ENCODE data around the gene VDR.

Gene VDR

DNA sequence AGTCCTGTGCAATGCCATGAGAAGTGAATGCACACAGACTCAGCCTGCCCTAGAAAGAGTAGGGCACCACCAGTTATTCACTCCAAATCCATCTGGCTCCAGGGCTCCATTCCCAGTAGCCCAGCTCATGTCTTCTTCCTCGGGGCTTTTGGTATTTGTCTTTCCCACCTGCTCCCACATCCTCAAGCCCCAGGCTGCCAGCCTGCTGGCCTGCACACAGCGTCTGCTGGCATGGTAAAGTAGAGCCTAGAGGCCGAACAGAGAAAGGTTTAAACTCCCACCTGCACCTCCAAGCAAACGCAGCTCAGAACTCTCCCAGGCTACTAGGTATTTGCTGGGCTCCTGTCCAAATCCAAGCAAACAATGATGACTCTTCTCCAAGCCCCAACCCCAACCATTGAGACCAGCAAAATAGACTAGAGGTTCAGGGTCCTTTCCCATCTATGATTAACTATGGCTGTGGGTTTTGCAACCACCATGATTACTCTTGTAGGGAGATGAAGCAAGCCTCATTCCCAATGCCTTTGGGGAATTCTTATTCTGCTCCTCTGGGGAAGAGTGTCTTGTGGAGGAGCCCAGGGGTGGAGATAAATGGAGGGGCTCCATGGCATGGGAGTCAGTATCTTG, 5.2 kb upstream of the VDR start:
- DNase-seq = no peak
- no peak for TF ChIP-seq POLR2A (IDR thresholded peaks at IDR 0.05; ENCODE audit: low read length)
- TF ChIP-seq GATA1 (IDR thresholded peaks at IDR 0.05; ENCODE audit: low read depth, low read length) = no peak

DNA sequence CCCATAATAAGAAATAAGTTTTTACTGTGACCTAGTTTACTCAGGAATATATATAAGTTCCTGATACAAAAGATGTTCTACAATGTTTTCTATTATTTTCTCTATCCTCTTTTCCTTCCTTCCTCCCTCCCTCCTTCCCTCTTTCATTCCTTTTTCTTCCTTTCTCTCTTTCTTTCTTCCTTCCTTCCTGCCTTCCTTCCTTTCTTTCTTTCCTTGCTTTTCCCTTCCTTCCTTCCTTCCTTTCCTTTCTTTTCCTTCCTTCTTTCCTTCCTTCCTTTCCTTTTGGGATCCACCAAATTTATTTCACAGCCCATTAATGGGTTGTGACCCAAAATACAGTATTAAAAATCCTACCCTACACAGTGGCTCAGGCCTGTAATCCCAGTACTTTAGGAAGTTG, 3.9 kb upstream of the VDR start:
- no peak for TF ChIP-seq GATA1 (IDR thresholded peaks at IDR 0.05; ENCODE audit: low read depth, low read length)
- no peak for TF ChIP-seq POLR2A (IDR thresholded peaks at IDR 0.05; ENCODE audit: low read length)
- DNase-seq = no peak

DNA sequence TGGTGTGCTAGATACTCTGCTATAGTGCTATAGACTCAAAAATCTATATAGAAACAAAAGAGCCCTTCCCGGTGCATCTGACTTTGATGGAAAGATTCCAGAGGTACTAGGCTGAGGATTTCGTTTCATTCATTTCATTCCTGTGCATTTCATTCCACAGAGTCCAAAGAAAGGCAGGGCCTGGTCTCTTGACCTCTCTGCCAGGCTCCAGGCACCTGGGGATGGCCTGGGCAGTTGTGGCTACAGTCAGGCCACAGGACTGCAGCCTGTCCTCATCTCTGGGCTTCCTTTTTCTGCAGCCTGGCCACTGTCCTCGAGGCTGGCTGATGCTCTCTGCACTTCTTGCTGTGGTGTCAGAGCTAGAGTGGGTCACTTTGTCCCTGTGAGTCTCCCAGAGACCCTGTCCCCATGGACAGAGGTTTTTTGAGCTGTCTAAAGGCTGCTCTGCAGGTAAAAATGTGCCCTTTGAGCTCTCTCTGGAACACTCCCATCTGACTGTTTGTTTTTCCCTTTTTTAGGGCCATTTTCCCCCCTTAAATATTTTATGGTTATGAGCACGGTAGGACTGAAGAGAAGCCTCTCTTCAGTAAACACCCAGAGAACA, 3.2 kb upstream of the VDR start:
- DNase-seq = no peak
- no peak for TF ChIP-seq GATA1 (IDR thresholded peaks at IDR 0.05; ENCODE audit: low read depth, low read length)
- TF ChIP-seq POLR2A (IDR thresholded peaks at IDR 0.05; ENCODE audit: low read length) = no peak

DNA sequence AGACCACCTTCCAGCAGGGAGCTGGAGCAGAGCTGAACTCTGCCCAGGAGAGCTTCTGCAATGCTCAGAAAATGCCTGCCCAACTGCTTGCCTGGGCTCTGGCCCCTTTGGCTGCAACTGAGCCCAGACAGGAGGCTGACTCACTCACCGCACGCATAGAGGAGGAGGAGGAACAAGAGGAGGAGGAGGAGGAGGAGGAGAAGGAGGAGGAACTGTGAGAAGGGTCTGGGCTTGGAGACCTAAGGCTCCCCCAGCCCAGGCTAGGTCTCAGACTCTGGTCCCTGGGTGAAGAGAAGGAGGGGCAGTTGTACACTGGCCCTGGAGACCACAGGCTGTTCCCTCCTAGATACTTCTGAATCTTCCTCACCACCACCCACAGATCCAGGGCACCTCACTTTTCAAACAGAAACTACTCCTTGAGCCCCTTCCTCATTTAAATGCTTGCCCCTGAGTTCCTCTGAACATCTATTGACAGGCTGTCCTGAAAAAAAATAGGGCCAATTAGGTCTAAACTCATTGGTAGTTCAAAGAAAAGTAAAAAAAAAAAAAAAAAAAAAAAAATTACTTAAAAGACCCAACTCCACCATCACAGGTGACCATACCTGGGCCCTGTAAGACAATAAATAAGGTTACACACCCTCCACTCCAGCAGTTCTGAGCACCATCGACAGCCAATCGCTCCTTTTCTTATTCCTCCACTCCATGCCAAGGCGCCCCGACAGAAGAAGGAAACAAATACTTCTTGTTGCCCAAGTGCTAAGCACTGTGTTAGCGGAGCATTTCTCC, 674 bp downstream of the VDR start:
- peak in 1 of 2 experiments; percentile 34 for DNase-seq
- TF ChIP-seq GATA1 (IDR thresholded peaks at IDR 0.05; ENCODE audit: low read depth, low read length) (no peak), POLR2A (IDR thresholded peaks at IDR 0.05; ENCODE audit: low read length) (no peak)

DNA sequence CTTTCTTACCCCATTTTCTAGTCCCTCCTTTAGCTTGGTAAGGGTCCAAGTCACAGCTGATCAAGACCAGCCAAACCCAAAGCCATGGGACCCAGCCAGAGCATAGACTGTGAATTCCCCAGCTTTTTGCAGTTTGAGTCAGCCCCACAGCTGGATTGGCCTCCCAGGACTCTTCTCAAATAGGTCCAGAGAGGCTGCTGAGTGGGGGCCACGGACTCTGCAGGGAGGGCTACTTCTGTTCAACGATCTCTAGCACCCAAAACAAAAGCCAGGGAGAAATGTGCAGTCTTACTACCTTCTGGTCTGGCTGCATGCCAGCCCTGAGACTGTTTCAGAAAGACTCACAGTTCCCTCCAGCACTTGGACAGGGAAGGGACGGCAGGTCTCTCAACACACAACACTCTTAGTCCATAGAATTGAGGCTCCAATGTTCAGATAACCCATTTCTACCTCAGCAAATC, 1.6 kb downstream of the VDR start:
- TF ChIP-seq GATA1 (IDR thresholded peaks at IDR 0.05; ENCODE audit: low read depth, low read length) (no peak), POLR2A (IDR thresholded peaks at IDR 0.05; ENCODE audit: low read length) (no peak)
- DNase-seq = peak in 1 of 2 experiments; percentile 8

DNA sequence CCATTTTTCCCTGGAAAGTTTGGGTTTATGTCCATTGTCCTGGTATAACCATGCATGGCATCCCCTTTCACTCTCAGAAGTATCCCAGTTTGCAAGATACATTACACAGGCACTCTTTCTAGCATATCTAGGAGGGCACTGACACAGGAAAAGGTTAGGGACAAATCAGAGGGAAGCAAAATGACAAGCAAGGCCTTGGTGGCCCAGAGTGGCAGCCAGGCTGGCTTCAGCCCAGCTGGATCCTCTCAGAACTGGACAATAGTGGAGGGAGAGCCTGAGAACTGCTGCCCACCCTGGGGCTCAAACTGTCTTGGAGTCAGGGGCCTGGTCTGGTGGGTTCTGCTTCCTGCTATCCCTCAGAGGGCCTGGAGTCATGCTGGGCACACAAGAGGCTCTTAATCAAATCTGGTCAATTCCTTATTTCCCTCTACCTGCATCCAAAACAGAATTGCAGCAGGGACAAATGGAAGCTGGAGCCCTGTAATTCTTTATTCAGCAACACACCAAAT, 2.6 kb downstream of the VDR start:
- TF ChIP-seq GATA1 (IDR thresholded peaks at IDR 0.05; ENCODE audit: low read depth, low read length) = no peak
- TF ChIP-seq POLR2A (IDR thresholded peaks at IDR 0.05; ENCODE audit: low read length) = no peak
- DNase-seq = no peak

DNA sequence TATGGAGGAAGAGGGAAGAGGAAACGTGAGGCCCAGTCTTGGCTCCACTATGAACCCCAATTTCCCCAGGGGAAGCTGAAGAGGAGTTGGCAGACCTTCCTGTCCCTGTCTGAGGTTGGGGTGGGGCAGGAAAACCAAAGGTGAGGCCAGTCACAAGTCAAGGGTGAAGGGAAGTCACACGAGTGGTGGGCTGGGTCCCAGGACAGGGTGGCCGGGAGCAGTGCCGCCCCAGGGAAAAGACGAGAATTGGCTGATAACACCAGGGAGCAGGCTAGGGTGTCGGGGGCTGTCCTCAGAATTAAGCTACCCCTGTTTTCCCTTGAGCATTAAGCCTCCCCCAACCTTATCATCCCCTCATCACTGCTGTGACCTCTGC, 3.1 kb downstream of the VDR start:
- TF ChIP-seq GATA1 (IDR thresholded peaks at IDR 0.05; ENCODE audit: low read depth, low read length) = no peak
- no peak for TF ChIP-seq POLR2A (IDR thresholded peaks at IDR 0.05; ENCODE audit: low read length)
- no peak for DNase-seq

DNA sequence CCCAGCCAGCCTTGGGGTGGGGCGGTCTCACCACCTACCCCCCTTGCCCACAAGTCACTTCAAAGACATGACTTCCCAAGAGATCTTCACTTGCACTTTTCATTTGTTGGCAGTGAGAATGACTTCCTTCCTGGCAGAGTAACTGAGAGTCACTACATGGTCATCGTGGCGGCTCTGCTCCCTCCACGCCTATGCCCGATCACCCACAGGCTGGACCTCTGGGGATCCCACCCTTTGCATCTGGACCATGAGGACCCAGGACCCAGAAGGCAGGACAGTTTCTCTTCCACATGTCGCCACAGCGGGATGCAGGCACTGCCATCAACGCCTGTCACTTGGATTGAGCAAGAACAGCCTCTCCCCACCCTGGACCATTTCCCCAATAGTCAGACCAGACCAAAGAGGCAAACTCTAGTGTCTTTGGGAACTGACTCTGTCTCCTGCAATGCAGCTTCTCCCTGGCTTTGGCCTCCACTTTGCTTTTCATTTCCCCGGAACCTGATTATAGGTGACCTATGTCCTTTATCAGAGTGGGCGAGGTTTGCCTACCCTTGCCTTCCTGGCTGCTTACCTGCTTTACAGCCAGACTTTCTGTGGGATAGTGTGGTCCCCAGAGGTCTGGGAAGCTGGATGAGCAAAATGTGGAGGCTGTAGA, 3.6 kb downstream of the VDR start:
- no peak for DNase-seq
- TF ChIP-seq POLR2A (IDR thresholded peaks at IDR 0.05; ENCODE audit: low read length) = no peak
- no peak for TF ChIP-seq GATA1 (IDR thresholded peaks at IDR 0.05; ENCODE audit: low read depth, low read length)

DNA sequence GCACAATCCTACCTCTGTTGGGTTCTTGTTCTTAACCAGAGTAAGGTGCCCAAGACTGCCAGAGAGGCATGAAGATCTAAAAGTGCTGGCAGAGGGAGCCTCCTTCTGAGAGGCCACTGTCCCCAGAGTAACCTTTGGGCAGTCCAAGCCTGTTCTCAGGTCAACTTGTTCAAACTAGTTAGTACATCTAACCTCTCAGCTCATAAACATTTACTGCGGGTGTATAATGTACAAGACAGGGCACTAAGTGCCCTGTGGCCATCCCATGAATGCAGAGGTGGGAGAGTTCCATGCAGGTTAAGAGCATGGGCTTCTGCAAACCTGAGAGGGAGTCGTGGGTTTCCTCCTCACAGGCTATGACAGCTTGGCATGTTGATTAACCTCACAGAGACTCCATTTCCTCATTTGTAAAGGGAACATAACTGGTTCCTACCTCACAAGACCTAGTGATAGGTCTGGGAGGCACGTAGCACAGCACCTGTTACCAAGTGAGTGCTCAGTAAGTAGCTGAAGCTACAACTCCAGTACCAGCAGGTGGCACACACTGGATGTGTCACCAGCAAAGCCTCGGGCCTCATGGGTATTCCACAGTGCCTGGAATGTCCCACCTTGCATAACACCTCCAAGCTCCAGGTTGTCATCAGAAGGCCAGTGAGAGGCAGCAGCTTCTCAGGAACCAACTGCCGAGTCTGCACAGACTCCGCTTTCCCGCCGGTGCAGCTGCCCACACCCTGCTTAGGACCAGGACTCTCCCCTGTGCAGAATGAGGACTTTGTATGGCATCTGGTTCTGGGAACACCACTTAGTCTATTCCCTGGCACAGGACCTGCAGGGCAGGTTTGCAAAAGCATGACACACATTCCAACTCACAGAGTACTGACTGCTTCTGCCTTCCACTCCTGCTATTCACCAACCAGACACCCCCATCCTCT, 4.4 kb downstream of the VDR start:
- no peak for DNase-seq
- TF ChIP-seq GATA1 (IDR thresholded peaks at IDR 0.05; ENCODE audit: low read depth, low read length) (no peak), POLR2A (IDR thresholded peaks at IDR 0.05; ENCODE audit: low read length) (no peak)

DNA sequence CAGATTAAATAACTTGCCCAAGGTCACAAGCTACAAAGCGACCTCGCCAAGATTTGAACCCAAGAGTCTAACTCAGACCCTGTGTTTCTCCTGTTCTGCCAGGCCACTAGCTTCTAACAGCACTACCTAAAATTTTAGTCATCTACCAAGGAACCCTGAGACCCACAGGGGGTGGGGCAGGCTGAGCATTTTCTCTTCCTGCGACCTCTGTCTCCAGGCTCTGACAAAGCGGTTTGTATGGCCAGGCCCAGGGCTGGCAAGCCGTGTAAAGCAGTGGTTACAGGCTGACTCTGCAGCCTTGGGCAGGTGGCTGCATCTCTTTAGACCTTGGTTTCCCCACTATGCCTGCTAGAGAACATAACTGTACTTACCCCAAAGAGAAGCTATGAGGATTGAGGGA, 5.3 kb downstream of the VDR start:
- TF ChIP-seq POLR2A (IDR thresholded peaks at IDR 0.05; ENCODE audit: low read length) (no peak), GATA1 (IDR thresholded peaks at IDR 0.05; ENCODE audit: low read depth, low read length) (no peak)

DNA sequence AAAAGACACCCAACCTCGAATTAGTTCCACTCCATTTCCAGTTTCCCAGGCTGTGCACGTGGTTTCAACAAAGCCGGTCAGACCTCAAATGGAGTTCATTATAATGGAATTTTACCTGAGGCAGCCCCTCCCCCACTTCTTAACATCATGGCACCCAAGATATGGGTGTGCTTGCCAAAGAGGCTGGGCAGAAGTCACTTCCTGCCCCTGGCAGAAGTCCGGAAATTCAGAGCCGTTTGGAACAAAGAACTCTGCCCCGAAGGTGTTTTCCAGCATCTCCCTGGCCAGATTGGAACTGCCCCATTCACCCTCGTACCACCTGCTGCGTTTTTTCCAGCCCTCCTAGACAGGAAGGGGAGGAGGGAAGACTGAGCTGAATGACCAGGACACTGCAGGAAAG, 8.2 kb downstream of the VDR start:
- no peak for TF ChIP-seq POLR2A (IDR thresholded peaks at IDR 0.05; ENCODE audit: low read length)
- no peak for TF ChIP-seq GATA1 (IDR thresholded peaks at IDR 0.05; ENCODE audit: low read depth, low read length)
- DNase-seq = no peak

More for the DNA sequence above, 5.3 kb downstream of the VDR start:
- no peak for DNase-seq

DNA sequence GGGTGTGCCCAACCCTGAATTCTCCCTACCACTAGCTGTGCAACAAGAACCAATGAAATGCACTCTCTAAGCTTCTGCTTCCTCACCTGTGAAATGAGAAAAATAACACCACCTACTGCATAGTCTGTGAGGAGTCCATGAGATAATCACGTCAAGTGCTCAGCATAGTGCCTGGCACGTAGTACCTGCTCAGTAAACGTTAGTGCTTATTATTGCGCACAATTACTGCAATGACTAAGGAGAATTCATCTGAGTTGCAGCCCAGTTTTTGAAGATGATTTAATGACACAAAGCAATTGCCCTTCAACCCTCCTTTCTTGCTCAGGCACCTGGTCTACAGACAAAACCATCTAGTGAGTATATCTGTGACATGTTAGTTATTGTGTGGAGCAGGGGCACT, 8.8 kb downstream of the VDR start:
- no peak for DNase-seq
- TF ChIP-seq POLR2A (IDR thresholded peaks at IDR 0.05; ENCODE audit: low read length) (no peak), GATA1 (IDR thresholded peaks at IDR 0.05; ENCODE audit: low read depth, low read length) (no peak)

DNA sequence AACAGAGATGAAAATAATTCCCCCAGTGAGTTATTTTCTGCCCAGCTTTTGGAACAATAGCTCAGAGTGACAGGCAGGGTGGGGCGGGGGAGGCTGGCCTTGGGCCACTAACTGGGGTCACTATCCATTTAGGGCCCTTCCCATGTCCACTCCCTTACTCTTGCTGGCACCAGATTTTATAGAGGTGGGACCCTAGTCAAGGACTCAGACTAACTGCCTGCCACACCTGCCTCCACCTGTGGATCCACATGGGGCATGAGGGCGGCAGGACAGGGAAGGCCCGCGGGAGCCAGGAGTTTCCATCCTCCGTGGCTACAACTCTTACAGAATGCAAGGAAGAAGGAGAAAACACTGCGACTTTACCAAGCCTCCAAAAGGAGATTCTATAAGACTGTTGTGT, 10.1 kb downstream of the VDR start:
- TF ChIP-seq GATA1 (IDR thresholded peaks at IDR 0.05; ENCODE audit: low read depth, low read length) = no peak
- no peak for TF ChIP-seq POLR2A (IDR thresholded peaks at IDR 0.05; ENCODE audit: low read length)
- no peak for DNase-seq

Data from erythroblast (primary cell).